GM18858 (cell line): ENCODE measurements around the gene CAPN9.
"Not testable (repeated sequence)": the region's sequence is repeated elsewhere in the genome, so short reads cannot be mapped to it uniquely, and the experiment has no call there.

Experiments used
- ATAC-seq: cut with Tn5 transposase; IDR thresholded peaks from one replicate; pipeline ENCODE4 v1.9.1; 2021; ENCODE audit not compliant: unreplicated experiment

CAPN9 gene

GRCh38 chr1:230845184-230845583, 98.0 kb downstream of the CAPN9 start:
- ATAC-seq = not testable (repeated sequence)

GRCh38 chr1:230848235-230848634, 101.0 kb downstream of the CAPN9 start:
- no peak for ATAC-seq

- ATAC-seq = no peak
These were observed 102.5 kb downstream of the CAPN9 start for GRCh38 chr1:230849451-230850224.

- ATAC-seq = no peak
These were observed 103.4 kb downstream of the CAPN9 start for GRCh38 chr1:230850547-230850946.

GRCh38 chr1:230851291-230851691, 104.1 kb downstream of the CAPN9 start:
- no peak for ATAC-seq
